GM12878 (cell line): ENCODE data around the gene SLC28A1. TPM values are rescaled to one million over a fixed set of nuclear protein-coding genes. Genes with fewer than 3 reads are reported as not detected.

ENCODE experiments used
- ATAC-seq: fragments of 200-7000 bp; cut with Tn5 transposase; 3 replicates; pipeline ENCODE4 v1.9.1; 2020; ENCODE audit warnings: mild to moderate bottlenecking, moderate library complexity
- BruUV-seq: library from RNA; stranded (reverse); fragments of 400-500 nt; replicated peaks from 2 replicates; lab custom pipeline; 2021; lab: Mats Ljungman, UMichigan
- CTCF ChIA-PET: fragments of 300-600 bp; sonication (Branson Sonifier 250); formaldehyde crosslinking; extraction: SDS; loops from one replicate; lab custom pipeline; 2021; ENCODE audit warnings: inconsistent platforms; lab: Yijun Ruan, JAX
- POLR2A ChIA-PET: fragments of 350-600 bp; formaldehyde crosslinking; extraction: SDS; loops from one replicate; lab custom pipeline; 2021; ENCODE audit warnings: inconsistent platforms; lab: Charles Lee
- RAD21 ChIA-PET: fragments of 300-600 bp; sonication (Branson Sonifier 250); formaldehyde crosslinking; loops from one replicate; lab custom pipeline; 2023; ENCODE audit warnings: antibody characterized with exemption; ENCODE audit not compliant: unreplicated experiment; lab: Charles Lee
- SMC1A ChIA-PET: fragments of 300-600 bp; sonication (Branson Sonifier 250); formaldehyde crosslinking; loops from one replicate; lab custom pipeline; 2023; ENCODE audit not compliant: unreplicated experiment, uncharacterized antibody; lab: Charles Lee
- DNase-seq: peaks from one replicate; pipeline ENCODE4 v3.0.0-alpha.2; 2011; ENCODE audit warnings: low read depth, low spot score
- FAIRE-seq: peaks from 3 replicates; lab custom pipeline; 2011; peaks lifted over from hg19 to GRCh38; lab: Jason Lieb, UNC
- H2AFZ ChIP-seq: 2 replicates; pipeline ENCODE4 v1.6.0; 2011; ENCODE audit warnings: low read depth, low read length, control low read depth; ENCODE audit not compliant: control insufficient read depth
- H3K27ac ChIP-seq: 2 replicates; pipeline ENCODE4 v1.5.1; 2011; ENCODE audit warnings: control low read depth; ENCODE audit not compliant: control insufficient read depth, insufficient read depth
- H3K27me3 ChIP-seq, 2 experiments: replicated peaks in 1 of 2; 2 replicates each; pipeline versions ENCODE4 v1.6.0 to v1.6.1; 2011; ENCODE audit warnings: low read length in 1 of 2; ENCODE audit not compliant: control insufficient read depth in 2 of 2, insufficient read depth in 2 of 2
- H3K36me3 ChIP-seq, 2 experiments: 2 replicates each; pipeline ENCODE4 v1.5.1; 2011; ENCODE audit warnings: low read length in 1 of 2; ENCODE audit not compliant: control insufficient read depth in 2 of 2, insufficient read depth in 2 of 2
- H3K4me1 ChIP-seq: 2 replicates; pipeline ENCODE4 v1.6.1; 2011; ENCODE audit warnings: mild to moderate bottlenecking, low read length, moderate library complexity, mixed read lengths; ENCODE audit not compliant: control insufficient read depth, insufficient read depth
- H3K4me2 ChIP-seq: 2 replicates; pipeline ENCODE4 v1.6.0; 2011; ENCODE audit warnings: control low read depth; ENCODE audit not compliant: control insufficient read depth, insufficient read depth
- H3K4me3 ChIP-seq: fragments of 200-600 bp; sonication (generic); 2 replicates; pipeline ENCODE4 v1.5.1; 2016
- H3K79me2 ChIP-seq: 2 replicates; pipeline ENCODE4 v1.6.0; 2011; ENCODE audit warnings: low read length; ENCODE audit not compliant: control insufficient read depth, insufficient read depth
- H3K9ac ChIP-seq: 2 replicates; pipeline ENCODE4 v1.8.0; 2011; ENCODE audit warnings: low read length, control low read depth, mixed read lengths; ENCODE audit not compliant: control insufficient read depth, insufficient read depth
- H3K9me3 ChIP-seq: replicated peaks from 3 replicates; pipeline ENCODE4 v1.5.1; 2011; ENCODE audit warnings: mild to moderate bottlenecking, low read length; ENCODE audit not compliant: control insufficient read depth, insufficient read depth
- H4K20me1 ChIP-seq: 2 replicates; pipeline ENCODE4 v1.6.0; 2011; ENCODE audit not compliant: control insufficient read depth, insufficient read depth
- GATAD2B ChIP-seq: fragments of 450-650 bp; conservative IDR thresholded peaks from 2 replicates; pipeline ENCODE4 v1.6.1; 2017; ENCODE audit warnings: low read depth, mild to moderate bottlenecking, moderate library complexity
- NFXL1 ChIP-seq: fragments of 450-650 bp; IDR thresholded peaks from 2 replicates; pipeline ENCODE4 v1.6.1; 2017; ENCODE audit warnings: antibody characterized with exemption, mild to moderate bottlenecking, borderline replicate concordance
- RELA ChIP-seq: fragments of 450-650 bp; IDR thresholded peaks from 2 replicates; pipeline ENCODE4 v1.8.0; 2014; ENCODE audit warnings: borderline replicate concordance; ENCODE audit not compliant: partially characterized antibody
- SMAD5 ChIP-seq: IDR thresholded peaks from 2 replicates; pipeline ENCODE4 v1.6.1; 2016; ENCODE audit warnings: antibody characterized with exemption, low read depth
- SRF ChIP-seq, 2 experiments: IDR thresholded peaks; 2 replicates each; pipeline ENCODE4 v1.6.1; 2011; ENCODE audit warnings: low read depth in 2 of 2, low read length in 2 of 2, mild to moderate bottlenecking in 1 of 2, moderate library complexity in 1 of 2
- STAT3 ChIP-seq: IDR thresholded peaks from 2 replicates; pipeline ENCODE4 v1.6.1; 2011; ENCODE audit warnings: low read depth, low read length, improper control_type of control experiment
- TCF12 ChIP-seq: IDR thresholded peaks from 2 replicates; pipeline ENCODE4 v1.6.1; 2011; ENCODE audit warnings: low read depth, mild to moderate bottlenecking, low read length
- USF1 ChIP-seq: IDR thresholded peaks from 2 replicates; pipeline ENCODE4 v1.6.1; 2011; ENCODE audit warnings: borderline replicate concordance, low read depth, mild to moderate bottlenecking, moderate library complexity, mixed read lengths, low read length; ENCODE audit not compliant: insufficient read depth; ENCODE audit errors: extremely low read length
- ZBTB33 ChIP-seq: fragments of 450-650 bp; IDR thresholded peaks from 2 replicates; pipeline ENCODE4 v1.6.1; 2017; ENCODE audit warnings: mild to moderate bottlenecking
- ZSCAN29 ChIP-seq: fragments of 450-650 bp; IDR thresholded peaks from 2 replicates; pipeline ENCODE4 v1.6.1; 2017; ENCODE audit warnings: mild to moderate bottlenecking, moderate library complexity
- WGBS: methylation state at CpG from one replicate; pipeline ENCODE4 v1.1.6; 2016; ENCODE audit warnings: low lambda C conversion rate; ENCODE audit not compliant: insufficient replicate concordance, insufficient coverage; ENCODE audit errors: missing lambda C conversion rate; 5-methylcytosine and 5-hydroxymethylcytosine counted together
- in situ Hi-C: fragments of 300-500 bp; cut with MboI; formaldehyde crosslinking; loops from 9 replicates; pipeline ENCODE4 v1.14.3; 2018; ENCODE audit warnings: mixed read lengths
- intact Hi-C: fragments of 100-400 bp; cut with micrococcal nuclease; formaldehyde crosslinking; loops from one replicate; pipeline ENCODE4 v1.14.2; 2022; ENCODE audit not compliant: unreplicated experiment
- polyA plus RNA-seq, 11 experiments: library from polyadenylated mRNA; depleted of rRNA in 4 of 11; unstranded in 6 of 11; stranded (reverse) in 5 of 11; fragments of >200 nt; fragmentation: Nextera tagmentation in 4 of 11; fragmentation: Illumina TruSeq in 1 of 11; extraction: Ambion mirVana in 4 of 11; extraction: Trizol in 1 of 11; gene quantifications; 1 replicate in 1 of 11; 2 replicates in 10 of 11; pipeline versions ENCODE4 v1.2.1 to v1.2.3, GENCODE V29; 2011 to 2016; ENCODE audit warnings: inconsistent platforms in 2 of 11, missing spikeins in 2 of 11, low read depth in 1 of 11
- total RNA-seq, 4 experiments: library from RNA; depleted of rRNA in 3 of 4; stranded (reverse); fragments of >200 nt in 3 of 4; fragmentation: Illumina TruSeq in 1 of 4; extraction: Trizol in 1 of 4; gene quantifications; 2 replicates each; pipeline versions ENCODE4 v1.2.1 to v1.2.3, GENCODE V29; 2013 to 2021
- TF ChIP-seq, protein P1 (sequence below): fragments of 450-650 bp; IDR thresholded peaks from 2 replicates; pipeline ENCODE4 v1.6.1; 2017; ENCODE audit warnings: low read depth, mild to moderate bottlenecking, moderate library complexity

Gene SLC28A1
- total and polyA plus RNA-seq, 10 of the 15 experiments (the other 5 are each of a cell fraction or from before 2014, with no cell fraction given), result not detected

- 0 out of 4 replicates have a peak, but pooled peaks of 1 of the 2 experiments have one; percentile 27 for TF ChIP-seq SRF (IDR thresholded peaks at IDR 0.05; ENCODE audit: low read depth in 2 of 2, low read length in 2 of 2)
Measured at GRCh38 chr15:84980196-84981053, 96.0 kb downstream of the SLC28A1 start (continued).

GRCh38 chr15:84981054-84981710 is 96.7 kb downstream of the SLC28A1 start:
- no peaks in the 10 kb centered on the region for H4K20me1 ChIP-seq
- FAIRE-seq, result no peak
- H3K36me3 ChIP-seq, result no peaks in the 10 kb centered on the region
- DNase-seq, result peak; percentile 87
- 1% methylated on average over 60 of the region's 75 CpGs for WGBS
- H3K9ac ChIP-seq, result peak overlapping the region; percentile 76
- intact Hi-C loops, result loop anchor here (2.0 kb wide), 2 partner anchors 38 to 64 kb away; no protein-coding TSS in a partner anchor
- H3K4me2 ChIP-seq, result peak overlapping the region; percentile 86
- CTCF ChIA-PET, result interaction anchor here (0.8 to 4.2 kb wide), 5 partner anchors 22 to 188 kb away, joined by 3 to 20 read pairs (median 4); no protein-coding TSS in a partner anchor
- H3K27me3 ChIP-seq, result no peaks in the 10 kb centered on the region
- RAD21 ChIA-PET, result interaction anchor here (0.9 to 2.6 kb wide), 15 partner anchors 8 to 66 kb away, joined by 3 to 10 read pairs (median 6); no protein-coding TSS in a partner anchor
- ATAC-seq, result peak; percentile 79
- H3K27ac ChIP-seq, result peak overlapping the region; percentile 92
- POLR2A ChIA-PET, result interaction anchor here (0.6 to 3.2 kb wide), 8 partner anchors 8 to 63 kb away, joined by 3 to 12 read pairs (median 4); no protein-coding TSS in a partner anchor
- SMC1A ChIA-PET, result interaction anchor here (1.0 to 9.3 kb wide), 8 partner anchors 8 to 64 kb away, joined by 3 to 80 read pairs (median 10); no protein-coding TSS in a partner anchor
- H3K79me2 ChIP-seq, result peaks cover 49% of the 10 kb centered on the region
- H3K4me1 ChIP-seq, result peaks cover 9% of the 10 kb centered on the region
- in situ Hi-C loops, result no loop called here
- peak overlapping the region; percentile 86 for H2AFZ ChIP-seq
- no peaks in the 10 kb centered on the region for H3K9me3 ChIP-seq
- peak overlapping the region; percentile 94 for H3K4me3 ChIP-seq
- TSS peak; percentile 75 for BruUV-seq
- TF ChIP-seq GATAD2B (no peak; the same call in none of the 2 replicates), STAT3 (no peak), SMAD5 (no peak), NFXL1 (peak; percentile 97), ZSCAN29 (peak; percentile 93), RELA (peak; percentile 68), ZBTB33 (no peak), TCF12 (peak; percentile 69), USF1 (no peak)
- TF ChIP-seq, protein P1, sequence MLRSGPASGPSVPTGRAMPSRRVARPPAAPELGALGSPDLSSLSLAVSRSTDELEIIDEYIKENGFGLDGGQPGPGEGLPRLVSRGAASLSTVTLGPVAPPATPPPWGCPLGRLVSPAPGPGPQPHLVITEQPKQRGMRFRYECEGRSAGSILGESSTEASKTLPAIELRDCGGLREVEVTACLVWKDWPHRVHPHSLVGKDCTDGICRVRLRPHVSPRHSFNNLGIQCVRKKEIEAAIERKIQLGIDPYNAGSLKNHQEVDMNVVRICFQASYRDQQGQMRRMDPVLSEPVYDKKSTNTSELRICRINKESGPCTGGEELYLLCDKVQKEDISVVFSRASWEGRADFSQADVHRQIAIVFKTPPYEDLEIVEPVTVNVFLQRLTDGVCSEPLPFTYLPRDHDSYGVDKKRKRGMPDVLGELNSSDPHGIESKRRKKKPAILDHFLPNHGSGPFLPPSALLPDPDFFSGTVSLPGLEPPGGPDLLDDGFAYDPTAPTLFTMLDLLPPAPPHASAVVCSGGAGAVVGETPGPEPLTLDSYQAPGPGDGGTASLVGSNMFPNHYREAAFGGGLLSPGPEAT, result peak; percentile 88
